T-helper 17 cell (primary cell): Measurements from ENCODE around the gene PIGV. TPM values are rescaled to one million over a fixed set of nuclear protein-coding genes. Genes with fewer than 3 reads are reported as not detected.
A peak's percentile ranks its signal among the peaks of the same experiment; 100 is the strongest.
"Not testable (repeated sequence)": the region's sequence is repeated elsewhere in the genome, so short reads cannot be mapped to it uniquely, and the experiment has no call there.

Experiments
- ATAC-seq: fragments of 150-1000 bp; cut with Tn5 transposase; 2 replicates; pipeline ENCODE4 v1.10.0; 2021; ENCODE audit warnings: mild to moderate bottlenecking, moderate library complexity
- DNase-seq, 3 donors: peaks; one replicate each; pipeline versions ENCODE4 v3.0.0 to v3.0.0-alpha.2; 2020 to 2021
- H3K9me3 ChIP-seq: one replicate; pipeline ENCODE4 v1.7.0; 2013; ENCODE audit warnings: low read length, mild to moderate bottlenecking; ENCODE audit not compliant: control insufficient read depth, poor library complexity, severe bottlenecking
- H3K27ac Mint-ChIP-seq: one replicate; pipeline ENCODE4 v1.8.0; 2022; ENCODE audit warnings: mild to moderate bottlenecking, moderate library complexity, mixed read lengths
- H3K27me3 Mint-ChIP-seq: one replicate; pipeline ENCODE4 v1.8.0; 2022; ENCODE audit warnings: mixed read lengths
- H3K36me3 Mint-ChIP-seq: one replicate; pipeline ENCODE4 v1.8.0; 2022; ENCODE audit warnings: low read depth, mixed read lengths
- H3K4me1 Mint-ChIP-seq: one replicate; pipeline ENCODE4 v1.8.0; 2022; ENCODE audit warnings: mild to moderate bottlenecking, mixed read lengths
- H3K4me3 Mint-ChIP-seq: one replicate; pipeline ENCODE4 v1.8.0; 2022; ENCODE audit warnings: mild to moderate bottlenecking, moderate library complexity, mixed read lengths
- total RNA-seq, 4 donors: library from RNA in 2 of 4; stranded (reverse) in 2 of 4; gene quantifications; one replicate each; pipeline ENCODE4 v1.2.3 and lab custom pipeline; 2022 to 2026

Gene PIGV
- total RNA-seq, 2 donors from 2014 or later, result 12.0 to 14.3 TPM

GRCh38 chr1:26790551-26790953, 2.8 kb downstream of the PIGV start:
- Mint-ChIP-seq H3K27ac (peak overlapping the region; percentile 100), H3K4me3 (peak overlapping the region; percentile 45), H3K27me3 (no peaks in the 10 kb centered on the region), H3K36me3 (peaks cover 8% of the 10 kb centered on the region), H3K4me1 (peaks cover 63% of the 10 kb centered on the region)
- no peak for DNase-seq
- no peaks in the 10 kb centered on the region for H3K9me3 ChIP-seq
- ATAC-seq, result no peak

GRCh38 chr1:26791148-26791547, 3.4 kb downstream of the PIGV start:
- no peaks in the 10 kb centered on the region for H3K9me3 ChIP-seq
- ATAC-seq (no peak), DNase-seq (no peak)
- peaks cover 8% of the 10 kb centered on the region for H3K36me3 Mint-ChIP-seq
- no peaks in the 10 kb centered on the region for H3K27me3 Mint-ChIP-seq
- H3K4me3 Mint-ChIP-seq, result no peak overlapping the region
- H3K27ac Mint-ChIP-seq, result peak overlapping the region; percentile 100
- peaks cover 57% of the 10 kb centered on the region for H3K4me1 Mint-ChIP-seq

GRCh38 chr1:26791626-26792025, 3.9 kb downstream of the PIGV start:
- no peak for DNase-seq
- Mint-ChIP-seq H3K27ac (peak overlapping the region; percentile 100), H3K4me1 (peaks cover 52% of the 10 kb centered on the region), H3K27me3 (no peaks in the 10 kb centered on the region), H3K4me3 (no peak overlapping the region), H3K36me3 (peaks cover 8% of the 10 kb centered on the region)
- no peaks in the 10 kb centered on the region for H3K9me3 ChIP-seq
- ATAC-seq, result no peak

- ATAC-seq (no peak), DNase-seq (no peak)
- no peaks in the 10 kb centered on the region for H3K9me3 ChIP-seq
- H3K27me3 Mint-ChIP-seq, result no peaks in the 10 kb centered on the region
- H3K4me3 Mint-ChIP-seq, result no peak overlapping the region
- H3K36me3 Mint-ChIP-seq, result peaks cover 6% of the 10 kb centered on the region
- H3K4me1 Mint-ChIP-seq, result peaks cover 44% of the 10 kb centered on the region
- peak overlapping the region; percentile 69 for H3K27ac Mint-ChIP-seq
These were observed 5.2 kb downstream of the PIGV start for GRCh38 chr1:26792924-26793323.

GRCh38 chr1:26794391-26794790, 6.6 kb downstream of the PIGV start:
- Mint-ChIP-seq H3K27me3 (no peaks in the 10 kb centered on the region), H3K4me3 (no peak overlapping the region), H3K36me3 (peaks cover 6% of the 10 kb centered on the region), H3K27ac (peak overlapping the region; percentile 69), H3K4me1 (peaks cover 38% of the 10 kb centered on the region)
- ATAC-seq (no peak), DNase-seq (no peak)
- H3K9me3 ChIP-seq, result no peaks in the 10 kb centered on the region

- H3K4me1 Mint-ChIP-seq, result peaks cover 36% of the 10 kb centered on the region
- peak overlapping the region; percentile 56 for H3K27ac Mint-ChIP-seq
- no peak overlapping the region for H3K4me3 Mint-ChIP-seq
- H3K36me3 Mint-ChIP-seq, result peaks cover 4% of the 10 kb centered on the region
- ATAC-seq (no peak), DNase-seq (no peak)
- H3K9me3 ChIP-seq, result no peaks in the 10 kb centered on the region
- no peaks in the 10 kb centered on the region for H3K27me3 Mint-ChIP-seq
These were observed 9.9 kb downstream of the PIGV start for GRCh38 chr1:26797627-26798026.

- H3K9me3 ChIP-seq, result no peaks in the 10 kb centered on the region
- peaks cover 1% of the 10 kb centered on the region for H3K36me3 Mint-ChIP-seq
- peaks cover 26% of the 10 kb centered on the region for H3K4me1 Mint-ChIP-seq
- ATAC-seq, result peak; percentile 47
- H3K27ac Mint-ChIP-seq, result peak overlapping the region; percentile 92
- no peaks in the 10 kb centered on the region for H3K27me3 Mint-ChIP-seq
- DNase-seq, result no peak
- H3K4me3 Mint-ChIP-seq, result peak overlapping the region; percentile 62
These were observed 11.9 kb downstream of the PIGV start for GRCh38 chr1:26799479-26800142.

- DNase-seq, H3K4me3 Mint-ChIP-seq, H3K27ac Mint-ChIP-seq, ATAC-seq, H3K36me3 Mint-ChIP-seq, H3K27me3 Mint-ChIP-seq, H3K9me3 ChIP-seq: not testable (repeated sequence)
- peaks cover 26% of the 10 kb centered on the region for H3K4me1 Mint-ChIP-seq
These were observed 16.2 kb downstream of the PIGV start for GRCh38 chr1:26803932-26804331.

GRCh38 chr1:26810105-26810504, 22.4 kb downstream of the PIGV start:
- DNase-seq (peak; percentile 42 to 75 (median 58)), ATAC-seq (peak; percentile 98)
- not testable (repeated sequence) for H3K36me3 Mint-ChIP-seq, H3K27me3 Mint-ChIP-seq, H3K9me3 ChIP-seq, H3K4me1 Mint-ChIP-seq
- H3K27ac Mint-ChIP-seq, result peak overlapping the region; percentile 90
- peak overlapping the region; percentile 31 for H3K4me3 Mint-ChIP-seq

GRCh38 chr1:26811057-26811456, 23.3 kb downstream of the PIGV start:
- H3K9me3 ChIP-seq, result no peaks in the 10 kb centered on the region
- peak overlapping the region; percentile 90 for H3K27ac Mint-ChIP-seq
- no peaks in the 10 kb centered on the region for H3K36me3 Mint-ChIP-seq
- H3K27me3 Mint-ChIP-seq, result no peaks in the 10 kb centered on the region
- H3K4me1 Mint-ChIP-seq, result peaks cover 5% of the 10 kb centered on the region
- ATAC-seq, result no peak
- no peak for DNase-seq
- H3K4me3 Mint-ChIP-seq, result no peak overlapping the region

- Mint-ChIP-seq H3K36me3 (no peaks in the 10 kb centered on the region), H3K4me1 (peaks cover 5% of the 10 kb centered on the region), H3K27me3 (no peaks in the 10 kb centered on the region), H3K27ac (no peak overlapping the region), H3K4me3 (no peak overlapping the region)
- DNase-seq, result no peak
- no peaks in the 10 kb centered on the region for H3K9me3 ChIP-seq
- no peak for ATAC-seq
These were observed 24.0 kb downstream of the PIGV start for GRCh38 chr1:26811708-26812107.

GRCh38 chr1:26814377-26814776, 26.6 kb downstream of the PIGV start:
- H3K9me3 ChIP-seq, result no peaks in the 10 kb centered on the region
- DNase-seq (no peak), ATAC-seq (no peak)
- Mint-ChIP-seq H3K36me3 (no peaks in the 10 kb centered on the region), H3K4me3 (no peak overlapping the region), H3K27me3 (no peaks in the 10 kb centered on the region), H3K27ac (no peak overlapping the region), H3K4me1 (peaks cover 5% of the 10 kb centered on the region)

GRCh38 chr1:26814893-26815292, 27.1 kb downstream of the PIGV start:
- H3K4me1 Mint-ChIP-seq, result peaks cover 5% of the 10 kb centered on the region
- DNase-seq (no peak), ATAC-seq (no peak)
- no peak overlapping the region for H3K27ac Mint-ChIP-seq
- H3K4me3 Mint-ChIP-seq, result no peak overlapping the region
- no peaks in the 10 kb centered on the region for H3K27me3 Mint-ChIP-seq
- H3K36me3 Mint-ChIP-seq, result no peaks in the 10 kb centered on the region
- no peaks in the 10 kb centered on the region for H3K9me3 ChIP-seq

- no peaks in the 10 kb centered on the region for H3K27me3 Mint-ChIP-seq
- no peaks in the 10 kb centered on the region for H3K36me3 Mint-ChIP-seq
- peak; percentile 96 for ATAC-seq
- peaks cover 15% of the 10 kb centered on the region for H3K4me1 Mint-ChIP-seq
- peak overlapping the region; percentile 88 for H3K27ac Mint-ChIP-seq
- H3K9me3 ChIP-seq, result no peaks in the 10 kb centered on the region
- DNase-seq, result no peak
- peak overlapping the region; percentile 50 for H3K4me3 Mint-ChIP-seq
These were observed 33.1 kb downstream of the PIGV start for GRCh38 chr1:26820784-26821269.
